Prostate gland (tissue), 2 donors: Measurements from ENCODE around the gene KCNIP3. TPM values are rescaled to one million over a fixed set of nuclear protein-coding genes. Genes with fewer than 3 reads are reported as not detected.

Experiments
- DNase-seq: peaks from one replicate; pipeline ENCODE4 v3.0.0-alpha.2; 2019; ENCODE audit warnings: low spot score
- H3K27ac ChIP-seq, 2 donors: fragments of 200-600 bp; sonication (generic); 2 replicates each; pipeline ENCODE4 v1.5.1; 2017 to 2019
- H3K27me3 ChIP-seq: fragments of 200-600 bp; sonication (generic); replicated peaks from 2 replicates; pipeline ENCODE4 v1.5.1; 2019; ENCODE audit not compliant: insufficient read depth
- H3K36me3 ChIP-seq, 2 donors: fragments of 200-600 bp; sonication (generic); 1 replicate in 1 of 2; 2 replicates in 1 of 2; pipeline versions ENCODE4 v1.5.1 to v1.8.1; 2017 to 2019
- H3K4me1 ChIP-seq: fragments of 200-600 bp; sonication (generic); replicated peaks from 2 replicates; pipeline ENCODE4 v1.5.1; 2019
- H3K4me3 ChIP-seq, 2 donors: fragments of 200-600 bp; sonication (generic); 2 replicates each; pipeline ENCODE4 v1.5.1; 2017 to 2019
- H3K9me3 ChIP-seq: fragments of 200-600 bp; sonication (generic); 2 replicates; pipeline ENCODE4 v1.5.1; 2017
- CTCF ChIP-seq, 4 experiments: fragments of 200-600 bp in 2 of 4; fragments of 450-650 bp in 2 of 4; sonication (generic) in 2 of 4; IDR thresholded peaks; 1 replicate in 3 of 4; 2 replicates in 1 of 4; pipeline ENCODE4 v1.5.1; 2016 to 2019; ENCODE audit warnings: antibody characterized with exemption in 4 of 4, mild to moderate bottlenecking in 2 of 4, moderate library complexity in 2 of 4
- POLR2A ChIP-seq: fragments of 450-650 bp; IDR thresholded peaks from one replicate; pipeline ENCODE4 v1.6.1; 2016; ENCODE audit warnings: antibody characterized with exemption, mild to moderate bottlenecking
- POLR2AphosphoS5 ChIP-seq: sonication (generic); formaldehyde crosslinking; IDR thresholded peaks from one replicate; pipeline ENCODE4 v1.6.1; 2017; ENCODE audit warnings: antibody characterized with exemption
- WGBS: methylation state at CpG from one replicate; pipeline ENCODE4 v1.1.5; 2018; 5-methylcytosine and 5-hydroxymethylcytosine counted together
- intact Hi-C: fragments of 100-400 bp; cut with DNase I; formaldehyde crosslinking; loops from one replicate; pipeline ENCODE4 v1.14.2; 2022
- total RNA-seq, 2 donors: library from RNA; depleted of rRNA; stranded (reverse); fragments of >200 nt; gene quantifications; one replicate each; pipeline ENCODE4 v1.1.0, GENCODE V29; 2016

KCNIP3 gene
- total RNA-seq, 2 donors from 2014 or later, result 5.1 to 63.8 TPM

DNA sequence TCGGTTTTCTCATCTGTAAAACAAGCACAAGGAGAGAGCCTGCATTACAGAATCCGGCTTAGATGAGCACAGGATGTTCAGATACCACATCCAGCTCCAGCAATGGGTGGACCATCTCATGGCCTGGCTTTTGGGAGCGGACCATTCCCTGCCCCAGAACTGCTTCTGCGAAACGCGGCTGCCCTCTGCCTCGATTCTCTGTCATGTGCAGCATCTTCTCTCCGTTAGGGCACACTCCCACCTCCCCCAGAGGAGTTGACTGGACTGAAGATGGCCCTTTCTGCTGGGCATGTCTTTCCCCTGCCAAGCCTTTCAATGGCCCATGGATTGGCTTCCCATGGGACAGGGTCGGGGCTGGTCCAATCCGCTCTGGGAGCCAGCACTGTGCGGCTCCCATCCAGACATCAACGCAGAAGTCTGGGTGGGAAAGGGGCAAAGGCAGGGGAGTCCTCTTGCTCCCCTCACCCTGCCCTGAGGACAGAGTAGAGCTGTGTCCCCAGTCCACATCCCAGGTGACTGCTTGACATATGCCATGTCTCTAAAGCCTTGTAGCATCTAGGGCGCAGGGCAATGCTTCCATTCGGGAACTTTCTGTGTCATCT, 91.0 kb downstream of the KCNIP3 start:
- H3K36me3 ChIP-seq, result no peaks in the 10 kb centered on the region
- intact Hi-C loops, result loop anchor here (5.0 kb wide), 1 partner anchor 41 kb away; no protein-coding TSS in a partner anchor
- no peak overlapping the region for H3K4me3 ChIP-seq
- TF ChIP-seq POLR2A (no peak), POLR2AphosphoS5 (no peak), CTCF (IDR thresholded peaks at IDR 0.05) (no peak)
- no peaks in the 10 kb centered on the region for H3K9me3 ChIP-seq
- DNase-seq, result no peak
- H3K27me3 ChIP-seq, result no peaks in the 10 kb centered on the region
- WGBS, result 89% methylated on average over 14 of the region's 14 CpGs
- H3K27ac ChIP-seq, result no peak overlapping the region
- no peaks in the 10 kb centered on the region for H3K4me1 ChIP-seq

DNA sequence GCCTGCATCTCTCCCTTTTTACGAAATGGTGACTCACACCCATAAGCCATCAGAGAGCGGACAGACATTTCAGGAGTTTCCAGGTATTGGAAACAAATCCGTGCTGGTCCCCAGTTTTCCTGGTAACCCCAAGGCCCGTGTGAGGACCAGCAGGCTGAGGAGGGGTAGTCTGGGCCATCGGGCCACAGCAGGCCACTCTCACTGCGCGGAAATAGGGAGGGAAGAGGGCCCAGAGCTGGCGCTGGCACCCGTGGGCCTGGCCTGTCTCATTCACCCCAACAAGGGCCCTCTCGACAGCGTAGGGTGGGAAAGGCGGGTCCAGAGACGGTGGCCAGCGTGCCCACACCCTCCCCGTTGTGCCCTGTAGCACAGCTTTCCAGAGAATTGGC, 91.7 kb downstream of the KCNIP3 start:
- TF ChIP-seq POLR2AphosphoS5, result no peak
- no peak for TF ChIP-seq CTCF (IDR thresholded peaks at IDR 0.05)
- no peak for TF ChIP-seq POLR2A
- Histone ChIP-seq H3K36me3 (no peaks in the 10 kb centered on the region), H3K27me3 (no peaks in the 10 kb centered on the region), H3K4me1 (no peaks in the 10 kb centered on the region), H3K4me3 (no peak overlapping the region), H3K9me3 (no peaks in the 10 kb centered on the region), H3K27ac (no peak overlapping the region)
- DNase-seq, result no peak
- intact Hi-C loops, result loop anchor here (5.0 kb wide), 1 partner anchor 42 kb away; no protein-coding TSS in a partner anchor
- 41% methylated on average over 15 of the region's 15 CpGs for WGBS

- Histone ChIP-seq H3K27me3 (no peaks in the 10 kb centered on the region), H3K4me3 (no peak overlapping the region), H3K4me1 (no peaks in the 10 kb centered on the region), H3K9me3 (no peaks in the 10 kb centered on the region), H3K36me3 (no peaks in the 10 kb centered on the region), H3K27ac (no peak overlapping the region)
- WGBS, result 62% methylated on average over 46 of the region's 46 CpGs
- TF ChIP-seq POLR2AphosphoS5 (no peak), CTCF (IDR thresholded peaks at IDR 0.05) (peak; percentile 40 to 77 (median 58)), POLR2A (no peak)
- intact Hi-C loops, result loop anchor here (5.0 kb wide), 1 partner anchor 42 kb away; no protein-coding TSS in a partner anchor
- no peak for DNase-seq
Observed at GRCh38 chr2:95389245-95390119, 92.3 kb downstream of the KCNIP3 start.

DNA sequence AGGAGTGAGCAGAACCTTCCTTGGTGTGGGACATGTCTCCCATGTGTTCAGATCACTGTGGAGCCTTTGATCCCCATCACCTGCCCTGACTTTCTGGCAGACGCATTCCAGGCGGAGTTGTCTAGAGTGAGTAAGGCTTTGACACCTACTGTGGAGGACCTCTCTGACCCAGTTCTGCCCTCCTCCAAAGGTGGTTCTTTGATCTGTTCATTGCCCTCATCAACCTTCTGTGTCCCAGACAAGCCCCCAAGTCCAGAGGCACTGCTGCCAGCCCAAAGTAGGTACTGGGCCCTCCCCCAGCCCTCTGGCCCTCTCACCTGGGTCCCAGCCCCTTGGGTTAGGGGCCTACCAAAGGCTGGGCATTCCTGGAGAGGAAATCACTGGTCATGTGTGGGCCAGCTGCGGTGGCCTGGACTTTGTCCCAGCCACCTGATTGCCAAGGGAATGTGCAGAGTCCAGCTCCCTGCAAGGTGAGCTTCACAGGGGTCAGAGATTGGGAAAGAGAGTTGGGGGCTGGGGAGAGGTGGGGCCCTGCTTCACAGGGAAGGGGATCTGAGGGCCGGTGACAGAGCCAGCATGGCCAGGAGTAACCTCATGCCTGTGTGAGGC, 93.2 kb downstream of the KCNIP3 start:
- H3K27ac ChIP-seq, result no peak overlapping the region
- no peaks in the 10 kb centered on the region for H3K4me1 ChIP-seq
- intact Hi-C loops, result no loop called here
- no peaks in the 10 kb centered on the region for H3K9me3 ChIP-seq
- no peaks in the 10 kb centered on the region for H3K27me3 ChIP-seq
- no peak for DNase-seq
- TF ChIP-seq CTCF (IDR thresholded peaks at IDR 0.05) (no peak), POLR2AphosphoS5 (no peak), POLR2A (no peak)
- no peak overlapping the region for H3K4me3 ChIP-seq
- no peaks in the 10 kb centered on the region for H3K36me3 ChIP-seq
- WGBS, result 87% methylated on average over 4 of the region's 4 CpGs
